ENCODE data around the gene ITPKA.

- TF ChIP-seq CTCF (IDR thresholded peaks at IDR 0.05) (no peak), POLR2A (IDR thresholded peaks at IDR 0.05) (no peak)
Measured at GRCh38 chr15:41503669-41504010, 10.0 kb downstream of the ITPKA start.

Data from Peyer's patch (tissue), 4 donors.